SH-SY5Y (cell line): ENCODE results near the gene RTN4IP1.

Experiments
- GATA2 ChIP-seq: IDR thresholded peaks from 2 replicates; pipeline ENCODE4 v1.6.1; 2011; ENCODE audit warnings: mild to moderate bottlenecking, low read depth, low read length
- GATA3 ChIP-seq: IDR thresholded peaks from 2 replicates; pipeline ENCODE4 v1.6.1; 2011; ENCODE audit warnings: low read depth, mild to moderate bottlenecking, low read length, moderate library complexity

GRCh38 chr6:106600329-106600728 lies 29.0 kb downstream of the RTN4IP1 start:
- no peak for TF ChIP-seq GATA2
- no peak for TF ChIP-seq GATA3
